HepG2 (cell line): ENCODE results near the gene NUDT2. TPM values are rescaled to one million over a fixed set of nuclear protein-coding genes. Genes with fewer than 3 reads are reported as not detected.

ENCODE experiments used
- CBFB ChIP-seq: sonication (generic); formaldehyde crosslinking; IDR thresholded peaks from 2 replicates; pipeline ENCODE4 v1.4.0; 2020; ENCODE audit warnings: missing genetic modification reagents
- EEA1 ChIP-seq: sonication (generic); formaldehyde crosslinking; IDR thresholded peaks from 2 replicates; pipeline ENCODE4 v1.5.1; 2020; ENCODE audit warnings: mild to moderate bottlenecking, missing genetic modification reagents, borderline replicate concordance
- GZF1 ChIP-seq: sonication (generic); formaldehyde crosslinking; IDR thresholded peaks from 2 replicates; pipeline ENCODE4 v1.5.1; 2020; ENCODE audit warnings: mild to moderate bottlenecking, missing genetic modification reagents
- PLSCR1 ChIP-seq: sonication (generic); formaldehyde crosslinking; IDR thresholded peaks from 2 replicates; pipeline ENCODE4 v1.5.0; 2020; ENCODE audit warnings: missing genetic modification reagents, mild to moderate bottlenecking, borderline replicate concordance
- RBM22 ChIP-seq: fragments of 200-400 bp; formaldehyde crosslinking; optimal IDR thresholded peaks from 2 replicates; pipeline ENCODE3; 2017; ENCODE audit warnings: mild to moderate bottlenecking, low read length, moderate library complexity
- REST ChIP-seq, 2 experiments: IDR thresholded peaks; 2 replicates each; pipeline ENCODE4 v1.6.1; 2011 to 2012; ENCODE audit warnings: low read length in 2 of 2, borderline replicate concordance in 1 of 2, low read depth in 1 of 2, mild to moderate bottlenecking in 1 of 2, moderate library complexity in 1 of 2
- RXRA ChIP-seq: sonication (generic); formaldehyde crosslinking; IDR thresholded peaks from 2 replicates; pipeline ENCODE4 v1.5.1; 2020; ENCODE audit warnings: missing genetic modification reagents
- TMF1 ChIP-seq: sonication (generic); formaldehyde crosslinking; IDR thresholded peaks from 2 replicates; pipeline ENCODE4 v1.8.1; 2022; ENCODE audit warnings: low read depth, missing genetic modification reagents
- ZFP36L2 ChIP-seq: sonication (generic); formaldehyde crosslinking; IDR thresholded peaks from 2 replicates; pipeline ENCODE4 v1.4.0; 2020; ENCODE audit warnings: missing genetic modification reagents
- ZGPAT ChIP-seq: IDR thresholded peaks from 2 replicates; pipeline ENCODE4 v1.6.1; 2016; ENCODE audit warnings: mild to moderate bottlenecking
- ZIK1 ChIP-seq: sonication (generic); formaldehyde crosslinking; IDR thresholded peaks from 2 replicates; pipeline ENCODE4 v1.5.0; 2020; ENCODE audit warnings: mild to moderate bottlenecking, low read depth, missing genetic modification reagents, borderline replicate concordance
- ZNF232 ChIP-seq: sonication (generic); formaldehyde crosslinking; IDR thresholded peaks from 2 replicates; pipeline ENCODE4 v1.4.0; 2020; ENCODE audit warnings: missing genetic modification reagents, borderline replicate concordance
- ZNF512 ChIP-seq: sonication (generic); formaldehyde crosslinking; IDR thresholded peaks from 2 replicates; pipeline ENCODE4 v1.4.0; 2020; ENCODE audit warnings: mild to moderate bottlenecking, missing genetic modification reagents
- ZNF609 ChIP-seq: sonication (generic); formaldehyde crosslinking; IDR thresholded peaks from 2 replicates; pipeline ENCODE4 v1.4.0; 2020; ENCODE audit warnings: mild to moderate bottlenecking, missing genetic modification reagents, borderline replicate concordance
- ZNF782 ChIP-seq: sonication (generic); formaldehyde crosslinking; IDR thresholded peaks from 2 replicates; pipeline ENCODE4 v1.4.0; 2020; ENCODE audit warnings: missing genetic modification reagents, mild to moderate bottlenecking, borderline replicate concordance
- ZNF850 ChIP-seq: sonication (generic); formaldehyde crosslinking; conservative IDR thresholded peaks from 2 replicates; pipeline ENCODE4 v1.9.0; 2021; ENCODE audit warnings: mild to moderate bottlenecking, missing genetic modification reagents
- polyA plus RNA-seq, 8 experiments: library from polyadenylated mRNA; depleted of rRNA in 3 of 8; stranded (reverse) in 7 of 8; unstranded in 1 of 8; fragments of >200 nt; fragmentation: Illumina TruSeq in 4 of 8; extraction: Trizol in 4 of 8; gene quantifications; 2 replicates each; pipeline versions ENCODE4 v1.2.1 to v1.2.3, GENCODE V29; 2011 to 2016; ENCODE audit warnings: low read depth in 4 of 8, missing spikeins in 1 of 8, mixed read lengths in 1 of 8; ENCODE audit not compliant: insufficient read depth in 1 of 8
- total RNA-seq, 5 experiments: library from RNA; depleted of rRNA; stranded (reverse); fragments of >200 nt; fragmentation: Illumina TruSeq; extraction: Trizol; gene quantifications; 2 replicates each; pipeline ENCODE4 v1.2.3, GENCODE V29; 2016; ENCODE audit warnings: low read depth in 1 of 5

The NUDT2 gene
- total and polyA plus RNA-seq, 2 of the 13 experiments (the other 11 are each of a cell fraction or from before 2014, with no cell fraction given) = 19.9 to 24.6 TPM

- TF ChIP-seq ZNF609 (CRISPR knock-in tag) = no peak
- TF ChIP-seq REST (IDR thresholded peaks at IDR 0.05; ENCODE audit: borderline replicate concordance in 1 of 2, low read depth in 1 of 2, low read length in 2 of 2) = no peak
- no peak; the same call in 1 of the 2 replicates for TF ChIP-seq RXRA (CRISPR knock-in tag)
- no peak for TF ChIP-seq TMF1 (CRISPR knock-in tag)
- 0 out of 2 replicates have a peak, but pooled peaks have one; percentile 19 for TF ChIP-seq CBFB
- TF ChIP-seq ZIK1 (CRISPR knock-in tag) = 0 out of 2 replicates have a peak, but pooled peaks have one; percentile 8
- TF ChIP-seq ZNF232 = 0 out of 2 replicates have a peak, but pooled peaks have one; percentile 71
- no peak for TF ChIP-seq PLSCR1 (CRISPR knock-in tag)
- no peak for TF ChIP-seq EEA1 (CRISPR knock-in tag)
- no peak for TF ChIP-seq RBM22
- no peak for TF ChIP-seq GZF1
- TF ChIP-seq ZFP36L2 (CRISPR knock-in tag) = no peak
- no peak for TF ChIP-seq ZNF850 (CRISPR knock-in tag)
- no peak for TF ChIP-seq ZNF782 (CRISPR knock-in tag)
- no peak for TF ChIP-seq ZNF512 (CRISPR knock-in tag)
- 0 out of 2 replicates have a peak, but pooled peaks have one; percentile 43 for TF ChIP-seq ZGPAT (CRISPR knock-in tag)
Observed at GRCh38 chr9:34379334-34380033, 50.1 kb downstream of the NUDT2 start (continued).
